ENCODE data around the gene OGT. TPM values are rescaled to one million over a fixed set of nuclear protein-coding genes. Genes with fewer than 3 reads are reported as not detected.
A peak's percentile ranks its signal among the peaks of the same experiment; 100 is the strongest.

Gene OGT
- total and polyA plus RNA-seq, 10 of the 15 experiments (the other 5 are each of a cell fraction or from before 2014, with no cell fraction given), result 38.2 to 671 (median 107) TPM

- no TSS peak for BruUV-seq (replicated peaks)
- no peaks in the 10 kb centered on the region; the same call in 2 of the 3 replicates for H3K9me3 ChIP-seq (replicated peaks; ENCODE audit: control insufficient read depth, insufficient read depth, low read length)
- no peak overlapping the region; the same call in 1 of the 2 replicates for H3K4me2 ChIP-seq (ENCODE audit: control insufficient read depth, insufficient read depth)
- no peak for TF ChIP-seq CTCF (IDR thresholded peaks at IDR 0.05 in 2 of 3, conservative IDR thresholded peaks at IDR 0.05 in 1 of 3; ENCODE audit: control insufficient read depth in 2 of 3, extremely low read depth in 1 of 3, insufficient read depth in 1 of 3, low read depth in 3 of 3, low read length in 3 of 3)
- no peak for TF ChIP-seq SPI1 (IDR thresholded peaks at IDR 0.05; ENCODE audit: borderline replicate concordance, insufficient read depth, low read depth, low read length)
- no peak for TF ChIP-seq ZBED1 (IDR thresholded peaks at IDR 0.05; ENCODE audit: borderline replicate concordance)
- no peak for TF ChIP-seq BRCA1 (IDR thresholded peaks at IDR 0.05; ENCODE audit: low read depth, low read length)
- no peak for TF ChIP-seq SMAD1 (IDR thresholded peaks at IDR 0.05; ENCODE audit: low read depth, partially characterized antibody)
- TF ChIP-seq EED (IDR thresholded peaks at IDR 0.05; ENCODE audit: low read depth), result no peak
- TF ChIP-seq PAX5 (IDR thresholded peaks at IDR 0.05; ENCODE audit: borderline replicate concordance, low read depth, low read length), result no peak
- TF ChIP-seq IRF4 (IDR thresholded peaks at IDR 0.05; ENCODE audit: low read depth, low read length), result no peak
- TF ChIP-seq FOXK2 (IDR thresholded peaks at IDR 0.05), result no peak
- TF ChIP-seq RAD51 (IDR thresholded peaks at IDR 0.05), result no peak
- TF ChIP-seq ZSCAN29 (IDR thresholded peaks at IDR 0.05), result no peak
- no peak for TF ChIP-seq PBX3 (IDR thresholded peaks at IDR 0.05; ENCODE audit: insufficient replicate concordance, low read depth, low read length)
- TF ChIP-seq HSF1 (IDR thresholded peaks at IDR 0.05; ENCODE audit: low read depth, low read length), result no peak
- no peak for TF ChIP-seq REST (IDR thresholded peaks at IDR 0.05; ENCODE audit: low read depth, low read length)
- no peak for TF ChIP-seq MTA2 (IDR thresholded peaks at IDR 0.05; ENCODE audit: low read depth)
- no peak for TF ChIP-seq NFYB (IDR thresholded peaks at IDR 0.05; ENCODE audit: insufficient read depth, low read depth, low read length)
- in situ Hi-C loops (cut with MboI), result loop anchor here (5.0 kb wide), 1 partner anchor 37 kb away; no protein-coding TSS in a partner anchor
- no peak overlapping the region for H2AFZ ChIP-seq (ENCODE audit: control insufficient read depth, low read depth, low read length)
- no peak overlapping the region for H3K9ac ChIP-seq (ENCODE audit: control insufficient read depth, insufficient read depth, low read length)
- no peaks in the 10 kb centered on the region for H4K20me1 ChIP-seq (ENCODE audit: control insufficient read depth, insufficient read depth)
- FAIRE-seq (no peak), ATAC-seq (no peak), DNase-seq (ENCODE audit: low read depth, low spot score) (no peak)
- peaks cover 0 to 3% of the 10 kb centered on the region in 2 experiments; a peak in 2 of 4 replicates for H3K36me3 ChIP-seq (ENCODE audit: control insufficient read depth in 2 of 2, insufficient read depth in 2 of 2, low read length in 1 of 2)
- H3K79me2 ChIP-seq (ENCODE audit: control insufficient read depth, insufficient read depth, low read length), result peaks cover 22% of the 10 kb centered on the region
- no peaks in the 10 kb centered on the region for H3K27me3 ChIP-seq (replicated peaks in 1 of 2; ENCODE audit: control insufficient read depth in 2 of 2, insufficient read depth in 2 of 2, low read length in 1 of 2)
- peak overlapping the region; percentile 30; the same call in 1 of the 2 replicates for H3K27ac ChIP-seq (ENCODE audit: control insufficient read depth, insufficient read depth)
- CTCF ChIA-PET, result interaction anchor here (0.8 to 1.4 kb wide), 3 partner anchors 18 to 35 kb away, joined by 4 to 5 read pairs (median 5); no protein-coding TSS in a partner anchor
- peaks cover 11% of the 10 kb centered on the region for H3K4me1 ChIP-seq (ENCODE audit: control insufficient read depth, insufficient read depth, low read length)
- POLR2A ChIA-PET, result interaction anchor here (1.3 kb wide), 1 partner anchor 8 kb away, joined by 3 read pairs; no protein-coding TSS in a partner anchor
- SMC1A ChIA-PET (ENCODE audit: uncharacterized antibody, unreplicated experiment), result interaction anchor here (0.9 to 5.0 kb wide), 5 partner anchors 8 to 79 kb away, joined by 3 to 33 read pairs (median 3); no protein-coding TSS in a partner anchor
- intact Hi-C loops (cut with micrococcal nuclease; ENCODE audit: unreplicated experiment), result loop anchor here (5.0 kb wide), 1 partner anchor 73 kb away; no protein-coding TSS in a partner anchor
- 83% methylated on average over 4 of the region's 4 CpGs for WGBS (ENCODE audit: insufficient coverage, insufficient replicate concordance, low lambda C conversion rate, missing lambda C conversion rate)
- RAD21 ChIA-PET (ENCODE audit: unreplicated experiment), result interaction anchor here (1.0 kb wide), 1 partner anchor 18 kb away, joined by 3 read pairs; no protein-coding TSS in a partner anchor
- no peak overlapping the region for H3K4me3 ChIP-seq
These were observed 82.2 kb downstream of the OGT start for GRCh38 chrX:71615056-71615455.

All from GM12878 (cell line).